Astrocyte (in vitro differentiated cells and primary cell): Measurements from ENCODE around the gene CNGB1.

Experiments
- EZH2 ChIP-seq: IDR thresholded peaks from 2 replicates; pipeline ENCODE4 v1.6.1; 2012; ENCODE audit warnings: mild to moderate bottlenecking, low read length, inconsistent platforms; ENCODE audit not compliant: insufficient read depth
- TF ChIP-seq, protein P1 (sequence below): IDR thresholded peaks from 2 replicates; pipeline ENCODE4 v1.5.1; 2011; ENCODE audit warnings: low read depth, mild to moderate bottlenecking, inconsistent platforms, low read length, moderate library complexity; ENCODE audit not compliant: insufficient read depth

DNA sequence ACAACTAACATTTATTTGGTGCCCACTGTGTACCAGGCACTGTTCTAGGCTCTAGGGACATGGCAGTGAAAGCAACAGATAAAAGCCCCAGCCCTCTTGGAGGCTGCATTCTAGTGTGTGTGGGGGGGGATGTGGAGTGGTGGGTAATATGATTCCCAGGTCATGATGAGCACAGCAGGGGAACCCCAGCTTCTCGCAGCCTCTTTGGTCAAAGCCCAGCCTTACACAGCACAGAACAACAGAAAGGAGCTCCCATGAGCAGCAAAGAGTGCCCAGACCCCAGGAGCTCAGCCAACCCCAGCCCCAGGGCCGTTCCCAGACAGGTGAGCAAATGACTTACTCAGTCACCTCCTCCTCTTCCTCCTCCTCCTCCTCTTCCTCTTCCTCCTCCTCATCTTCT is 21.9 kb downstream of the CNGB1 start:
- no peak for TF ChIP-seq EZH2
- TF ChIP-seq, protein P1, sequence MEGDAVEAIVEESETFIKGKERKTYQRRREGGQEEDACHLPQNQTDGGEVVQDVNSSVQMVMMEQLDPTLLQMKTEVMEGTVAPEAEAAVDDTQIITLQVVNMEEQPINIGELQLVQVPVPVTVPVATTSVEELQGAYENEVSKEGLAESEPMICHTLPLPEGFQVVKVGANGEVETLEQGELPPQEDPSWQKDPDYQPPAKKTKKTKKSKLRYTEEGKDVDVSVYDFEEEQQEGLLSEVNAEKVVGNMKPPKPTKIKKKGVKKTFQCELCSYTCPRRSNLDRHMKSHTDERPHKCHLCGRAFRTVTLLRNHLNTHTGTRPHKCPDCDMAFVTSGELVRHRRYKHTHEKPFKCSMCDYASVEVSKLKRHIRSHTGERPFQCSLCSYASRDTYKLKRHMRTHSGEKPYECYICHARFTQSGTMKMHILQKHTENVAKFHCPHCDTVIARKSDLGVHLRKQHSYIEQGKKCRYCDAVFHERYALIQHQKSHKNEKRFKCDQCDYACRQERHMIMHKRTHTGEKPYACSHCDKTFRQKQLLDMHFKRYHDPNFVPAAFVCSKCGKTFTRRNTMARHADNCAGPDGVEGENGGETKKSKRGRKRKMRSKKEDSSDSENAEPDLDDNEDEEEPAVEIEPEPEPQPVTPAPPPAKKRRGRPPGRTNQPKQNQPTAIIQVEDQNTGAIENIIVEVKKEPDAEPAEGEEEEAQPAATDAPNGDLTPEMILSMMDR = no peak
